Skin epidermis (tissue), 12 donors: ENCODE measurements around the gene TANK.

Experiments
- H3K27ac ChIP-seq, 21 experiments: fragments of 200-600 bp; sonication (generic) in 11 of 21; one replicate each; pipeline ENCODE4 v1.5.0; 2020; ENCODE audit warnings: mild to moderate bottlenecking in 3 of 21, inconsistent platforms in 2 of 21, moderate library complexity in 2 of 21
- H3K4me3 ChIP-seq, 7 experiments: fragments of 200-600 bp; sonication (generic) in 2 of 7; one replicate each; pipeline ENCODE4 v1.5.0; 2020; ENCODE audit warnings: inconsistent platforms in 2 of 7, mild to moderate bottlenecking in 2 of 7, moderate library complexity in 1 of 7

TANK gene

GRCh38 chr2:161208527-161209139, 48.4 kb downstream of the TANK start:
- Histone ChIP-seq H3K4me3 (no peak overlapping the region), H3K27ac (no peak overlapping the region)

GRCh38 chr2:161209902-161210301, 49.7 kb downstream of the TANK start:
- no peak overlapping the region for H3K27ac ChIP-seq
- no peak overlapping the region for H3K4me3 ChIP-seq

GRCh38 chr2:161217597-161218185, 57.5 kb downstream of the TANK start:
- H3K27ac ChIP-seq: no peak overlapping the region
- H3K4me3 ChIP-seq: no peak overlapping the region

GRCh38 chr2:161219211-161219610, 59.0 kb downstream of the TANK start:
- H3K27ac ChIP-seq: no peak overlapping the region
- H3K4me3 ChIP-seq: no peak overlapping the region

GRCh38 chr2:161223139-161223732, 63.0 kb downstream of the TANK start:
- no peak overlapping the region for H3K4me3 ChIP-seq
- no peak overlapping the region for H3K27ac ChIP-seq

- Histone ChIP-seq H3K27ac (no peak overlapping the region), H3K4me3 (no peak overlapping the region)
These were observed 68.4 kb downstream of the TANK start for GRCh38 chr2:161228511-161229240.

GRCh38 chr2:161230959-161231358, 70.7 kb downstream of the TANK start:
- Histone ChIP-seq H3K4me3 (no peak overlapping the region), H3K27ac (no peak overlapping the region)

GRCh38 chr2:161232571-161232970, 72.3 kb downstream of the TANK start:
- Histone ChIP-seq H3K27ac (no peak overlapping the region), H3K4me3 (no peak overlapping the region)

GRCh38 chr2:161233858-161234431, 73.7 kb downstream of the TANK start:
- Histone ChIP-seq H3K27ac (no peak overlapping the region), H3K4me3 (no peak overlapping the region)

GRCh38 chr2:161234627-161235026, 74.4 kb downstream of the TANK start:
- Histone ChIP-seq H3K4me3 (no peak overlapping the region), H3K27ac (no peak overlapping the region)

- peak overlapping the region in 15 of 21 experiments; percentile 0 to 67 (median 37) for H3K27ac ChIP-seq
These were observed 77.4 kb downstream of the TANK start for GRCh38 chr2:161237392-161238264.

GRCh38 chr2:161238265-161238559, 78.0 kb downstream of the TANK start:
- H3K4me3 ChIP-seq: peak overlapping the region; percentile 35 to 60 (median 50)
- H3K27ac ChIP-seq: peak overlapping the region in 13 of 21 experiments; percentile 6 to 67 (median 37)

More at GRCh38 chr2:161237392-161238264, 77.4 kb downstream of the TANK start:
- peak overlapping the region; percentile 35 to 60 (median 50) for H3K4me3 ChIP-seq

GRCh38 chr2:161238560-161239325, 78.5 kb downstream of the TANK start:
- Histone ChIP-seq H3K4me3 (peak overlapping the region; percentile 35 to 60 (median 50)), H3K27ac (peak overlapping the region in 12 of 21 experiments; percentile 6 to 73 (median 50))

- peak overlapping the region in 5 of 21 experiments; percentile 54 to 73 (median 64) for H3K27ac ChIP-seq
- H3K4me3 ChIP-seq: peak overlapping the region in 6 of 7 experiments; percentile 35 to 60 (median 44)
These were observed 79.3 kb downstream of the TANK start for GRCh38 chr2:161239326-161240109.

- H3K27ac ChIP-seq: no peak overlapping the region
- no peak overlapping the region for H3K4me3 ChIP-seq
These were observed 81.7 kb downstream of the TANK start for GRCh38 chr2:161241894-161242293.

- Histone ChIP-seq H3K4me3 (no peak overlapping the region), H3K27ac (peak overlapping the region in 7 of 21 experiments; percentile 48 to 82 (median 67))
These were observed 83.1 kb downstream of the TANK start for GRCh38 chr2:161243312-161243711.

GRCh38 chr2:161243905-161244304, 83.7 kb downstream of the TANK start:
- H3K27ac ChIP-seq: peak overlapping the region in 17 of 21 experiments; percentile 39 to 85 (median 76)
- peak overlapping the region in 6 of 7 experiments; percentile 33 to 48 (median 39) for H3K4me3 ChIP-seq
